K562 (cell line): Measurements from ENCODE around the gene ST3GAL3.

Source experiments
- CTCF ChIP-seq, 3 experiments: IDR thresholded peaks in 2 of 3; conservative IDR thresholded peaks in 1 of 3; 2 replicates each; pipeline ENCODE4 v1.5.1; 2011 to 2012; ENCODE audit warnings: low read length in 3 of 3, mild to moderate bottlenecking in 3 of 3, control low read depth in 2 of 3, improper control_type of control experiment in 1 of 3, inconsistent platforms in 1 of 3, low read depth in 1 of 3, mixed read lengths in 1 of 3, moderate library complexity in 1 of 3; ENCODE audit not compliant: insufficient read depth in 2 of 3
- NFE2 ChIP-seq: IDR thresholded peaks from 2 replicates; pipeline ENCODE4 v1.6.1; 2014; ENCODE audit warnings: antibody characterized with exemption, low read depth
- NFYB ChIP-seq: IDR thresholded peaks from 2 replicates; pipeline ENCODE4 v1.6.1; 2011; ENCODE audit warnings: mild to moderate bottlenecking, moderate library complexity; ENCODE audit not compliant: insufficient read length; ENCODE audit errors: extremely low read depth
- POLR2A ChIP-seq: fragments of 450-650 bp; conservative IDR thresholded peaks from 2 replicates; pipeline ENCODE4 v1.6.1; 2016
- RNF2 ChIP-seq: sonication (generic); IDR thresholded peaks from 2 replicates; pipeline ENCODE4 v1.6.1; 2016

GRCh38 chr1:43708002-43708410 lies 670 bp downstream of the ST3GAL3 start:
- TF ChIP-seq POLR2A (no peak; the same call in 1 of the 2 replicates), CTCF (IDR thresholded peaks at IDR 0.05 in 2 of 3, conservative IDR thresholded peaks at IDR 0.05 in 1 of 3; ENCODE audit: insufficient read depth in 2 of 3, low read depth in 1 of 3, low read length in 3 of 3) (no peak), NFYB (no peak), NFE2 (no peak), RNF2 (no peak)
